Nephron progenitor cell (in vitro differentiated cells): ENCODE data around the gene CARD10.

Source experiments
- DNase-seq: peaks from one replicate; pipeline ENCODE4 v3.0.0; 2021
- H3K27ac Mint-ChIP-seq: 2 replicates; pipeline ENCODE4 v1.8.0; 2021; ENCODE audit warnings: mild to moderate bottlenecking, moderate library complexity, mixed read lengths
- H3K27me3 Mint-ChIP-seq: 2 replicates; pipeline ENCODE4 v1.8.0; 2021; ENCODE audit warnings: mild to moderate bottlenecking, low read depth, mixed read lengths; ENCODE audit not compliant: poor library complexity
- H3K36me3 Mint-ChIP-seq: 2 replicates; pipeline ENCODE4 v1.8.0; 2021; ENCODE audit warnings: low read depth, mixed read lengths
- H3K4me1 Mint-ChIP-seq: 2 replicates; pipeline ENCODE4 v1.8.0; 2021; ENCODE audit warnings: mixed read lengths
- H3K4me3 Mint-ChIP-seq: 2 replicates; pipeline ENCODE4 v1.8.0; 2021; ENCODE audit warnings: mild to moderate bottlenecking, moderate library complexity, mixed read lengths
- H3K9me3 Mint-ChIP-seq: 2 replicates; pipeline ENCODE4 v1.8.0; 2021; ENCODE audit warnings: mild to moderate bottlenecking, moderate library complexity, mixed read lengths
- TF ChIP-seq, protein P1 (sequence below): fragments of 200-600 bp; sonication (generic); IDR thresholded peaks from 2 replicates; pipeline ENCODE4 v1.5.0; 2021; ENCODE audit warnings: antibody characterized with exemption

Gene CARD10

DNA sequence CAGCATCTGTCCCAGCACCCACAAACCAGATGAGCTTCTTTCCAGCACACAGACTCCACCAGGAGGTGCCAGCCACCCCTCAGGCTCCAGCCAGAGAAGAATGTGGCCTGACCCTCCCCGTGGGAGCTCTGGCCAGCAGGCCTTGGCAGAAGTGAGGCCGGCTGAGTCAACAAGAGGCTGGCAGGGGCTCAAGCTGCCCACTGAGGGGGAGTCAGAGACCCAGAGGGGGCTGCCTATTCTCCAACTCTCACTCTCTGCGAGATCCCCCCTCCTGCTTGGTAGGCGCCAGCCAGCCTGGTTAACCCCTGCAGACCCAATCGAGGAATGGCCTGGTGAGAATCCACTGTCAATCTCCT lies 30.5 kb upstream of the CARD10 start:
- DNase-seq, result no peak
- peak overlapping the region; percentile 20 for H3K4me3 Mint-ChIP-seq
- peaks cover 4% of the 10 kb centered on the region for H3K27me3 Mint-ChIP-seq
- peak overlapping the region; percentile 91 for H3K27ac Mint-ChIP-seq
- H3K9me3 Mint-ChIP-seq, result no peaks in the 10 kb centered on the region
- TF ChIP-seq, protein P1, sequence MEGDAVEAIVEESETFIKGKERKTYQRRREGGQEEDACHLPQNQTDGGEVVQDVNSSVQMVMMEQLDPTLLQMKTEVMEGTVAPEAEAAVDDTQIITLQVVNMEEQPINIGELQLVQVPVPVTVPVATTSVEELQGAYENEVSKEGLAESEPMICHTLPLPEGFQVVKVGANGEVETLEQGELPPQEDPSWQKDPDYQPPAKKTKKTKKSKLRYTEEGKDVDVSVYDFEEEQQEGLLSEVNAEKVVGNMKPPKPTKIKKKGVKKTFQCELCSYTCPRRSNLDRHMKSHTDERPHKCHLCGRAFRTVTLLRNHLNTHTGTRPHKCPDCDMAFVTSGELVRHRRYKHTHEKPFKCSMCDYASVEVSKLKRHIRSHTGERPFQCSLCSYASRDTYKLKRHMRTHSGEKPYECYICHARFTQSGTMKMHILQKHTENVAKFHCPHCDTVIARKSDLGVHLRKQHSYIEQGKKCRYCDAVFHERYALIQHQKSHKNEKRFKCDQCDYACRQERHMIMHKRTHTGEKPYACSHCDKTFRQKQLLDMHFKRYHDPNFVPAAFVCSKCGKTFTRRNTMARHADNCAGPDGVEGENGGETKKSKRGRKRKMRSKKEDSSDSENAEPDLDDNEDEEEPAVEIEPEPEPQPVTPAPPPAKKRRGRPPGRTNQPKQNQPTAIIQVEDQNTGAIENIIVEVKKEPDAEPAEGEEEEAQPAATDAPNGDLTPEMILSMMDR, result no peak
- peaks cover 79% of the 10 kb centered on the region for H3K4me1 Mint-ChIP-seq
- H3K36me3 Mint-ChIP-seq, result no peaks in the 10 kb centered on the region

GRCh38 chr22:37547251-37547741 lies 28.1 kb upstream of the CARD10 start:
- Mint-ChIP-seq H3K36me3 (no peaks in the 10 kb centered on the region), H3K27me3 (peaks cover 7% of the 10 kb centered on the region), H3K27ac (peak overlapping the region; percentile 80), H3K4me3 (no peak overlapping the region), H3K9me3 (no peaks in the 10 kb centered on the region), H3K4me1 (peaks cover 73% of the 10 kb centered on the region)
- no peak for DNase-seq
- TF ChIP-seq, protein P1, result no peak

DNA sequence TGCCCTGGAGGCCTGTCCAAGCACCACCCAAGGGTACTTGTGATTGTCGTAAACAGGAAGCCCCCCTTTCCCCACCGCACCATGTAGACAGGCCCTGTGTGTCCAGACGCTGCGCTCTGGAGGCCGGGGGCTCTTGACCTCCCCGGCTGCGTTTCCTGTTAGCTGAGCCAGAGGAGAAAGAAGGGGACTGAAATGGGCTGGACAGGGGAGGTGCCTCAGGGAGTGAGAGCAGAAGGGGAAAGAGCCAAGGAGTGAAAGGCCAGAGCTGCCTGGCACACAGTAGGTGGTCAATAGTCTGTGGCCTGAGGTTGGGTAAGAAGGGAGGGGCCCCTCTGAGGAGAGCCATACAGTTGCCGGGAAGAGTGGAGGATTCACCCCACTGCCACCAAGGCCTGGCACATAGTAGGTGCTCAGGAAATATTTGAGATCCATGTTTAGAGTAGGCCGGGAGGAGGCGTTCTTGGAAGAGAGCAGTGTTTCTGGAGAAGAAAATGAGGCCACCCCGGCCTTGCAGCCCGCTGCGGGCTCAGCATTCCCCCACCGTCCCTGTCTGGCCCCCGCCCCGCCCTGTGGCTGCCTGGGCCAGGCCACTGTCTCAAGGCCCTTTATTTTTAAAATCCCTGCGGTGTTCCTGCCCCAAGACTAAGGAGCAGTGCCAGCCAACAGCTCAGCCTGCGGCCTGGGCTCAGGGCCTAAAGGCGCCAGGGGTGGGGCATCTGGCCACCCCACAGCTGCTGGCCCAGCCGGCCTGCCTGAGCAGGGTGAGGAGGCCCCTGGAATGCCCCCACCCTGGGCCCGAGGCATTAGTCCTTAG lies 27.4 kb upstream of the CARD10 start:
- H3K9me3 Mint-ChIP-seq, result no peaks in the 10 kb centered on the region
- no peak for DNase-seq
- H3K4me1 Mint-ChIP-seq, result peaks cover 73% of the 10 kb centered on the region
- H3K36me3 Mint-ChIP-seq, result no peaks in the 10 kb centered on the region
- H3K4me3 Mint-ChIP-seq, result peak overlapping the region; percentile 14
- H3K27me3 Mint-ChIP-seq, result peaks cover 8% of the 10 kb centered on the region
- peak overlapping the region; percentile 82 for H3K27ac Mint-ChIP-seq
- TF ChIP-seq, protein P1, result no peak

DNA sequence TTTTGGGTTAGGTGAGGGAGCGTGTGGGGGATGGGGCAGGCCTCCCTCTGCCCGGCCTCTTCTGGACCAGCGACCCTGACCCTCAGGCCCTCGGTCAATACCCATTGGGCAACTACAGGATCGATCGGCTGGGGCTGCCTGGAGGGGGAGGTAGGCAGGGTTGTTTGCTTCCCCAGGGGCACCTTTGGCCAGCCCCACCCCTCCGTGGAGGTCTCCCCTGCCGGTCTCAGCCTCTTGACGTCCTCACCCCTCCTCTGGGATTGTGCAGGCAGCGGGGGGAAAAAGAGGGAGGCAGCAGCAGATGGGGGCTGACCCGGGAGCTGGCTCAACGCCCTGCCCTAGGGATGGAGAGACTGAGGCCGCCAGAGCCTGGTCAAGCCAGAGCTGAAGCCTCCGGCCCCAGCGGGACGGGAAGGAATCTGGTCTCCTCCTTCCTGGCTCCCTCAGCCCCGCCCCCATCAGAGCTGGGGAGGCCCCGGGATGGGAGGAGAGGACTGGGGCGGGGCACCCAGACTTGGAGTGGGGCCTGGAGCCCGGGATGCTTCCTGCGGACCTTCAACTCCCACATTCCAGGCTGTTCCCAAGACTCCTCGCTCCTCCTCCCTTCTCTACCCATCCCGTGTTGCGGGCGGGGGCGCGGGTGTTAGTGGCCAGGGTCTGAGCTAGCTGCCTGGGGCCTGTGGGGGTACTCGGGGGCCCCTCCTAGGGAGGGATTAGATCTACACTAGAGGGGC lies 26.7 kb upstream of the CARD10 start:
- H3K9me3 Mint-ChIP-seq, result no peaks in the 10 kb centered on the region
- H3K27ac Mint-ChIP-seq, result peak overlapping the region; percentile 82
- TF ChIP-seq, protein P1, result no peak
- H3K36me3 Mint-ChIP-seq, result no peaks in the 10 kb centered on the region
- peaks cover 11% of the 10 kb centered on the region for H3K27me3 Mint-ChIP-seq
- H3K4me1 Mint-ChIP-seq, result peaks cover 73% of the 10 kb centered on the region
- DNase-seq, result peak; percentile 90
- H3K4me3 Mint-ChIP-seq, result peak overlapping the region; percentile 61

DNA sequence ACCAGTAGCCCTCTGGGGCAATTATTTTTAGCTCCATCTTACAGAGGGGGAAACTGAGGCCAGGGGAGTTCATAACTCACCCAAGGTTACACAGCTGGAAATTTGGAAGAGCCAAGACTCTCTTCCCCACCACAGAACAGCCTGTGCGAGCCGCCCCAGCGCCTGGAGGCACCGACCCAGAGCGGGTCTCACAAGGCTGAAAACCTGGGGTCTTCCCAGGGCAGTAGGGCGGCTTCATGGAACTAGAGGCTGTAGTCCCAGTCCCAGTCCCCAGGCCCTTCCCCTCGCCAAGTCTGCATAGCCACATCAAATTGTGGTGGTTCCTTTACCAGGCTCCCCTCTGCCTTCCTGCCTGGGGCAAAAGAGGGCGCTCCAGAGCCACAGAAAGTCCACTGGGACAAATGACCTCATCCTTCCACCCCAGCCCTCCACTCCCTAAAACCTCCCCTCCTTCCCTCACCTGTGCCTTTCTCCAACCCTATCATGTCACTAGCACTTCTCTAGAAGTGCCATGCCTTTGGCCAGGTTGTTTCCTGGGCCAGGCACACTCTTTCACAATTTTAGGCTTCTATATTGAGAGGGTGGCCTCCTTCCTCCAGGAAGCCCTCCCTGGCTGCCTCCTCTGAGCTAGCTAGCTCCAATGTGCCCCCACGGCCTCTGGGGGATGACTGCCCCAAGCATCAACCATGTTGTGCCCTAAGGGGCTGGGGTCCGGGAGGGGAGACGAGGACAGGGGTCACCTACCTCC lies 25.9 kb upstream of the CARD10 start:
- Mint-ChIP-seq H3K4me1 (peaks cover 73% of the 10 kb centered on the region), H3K4me3 (peak overlapping the region; percentile 8), H3K27me3 (peaks cover 11% of the 10 kb centered on the region), H3K9me3 (no peaks in the 10 kb centered on the region), H3K27ac (peak overlapping the region; percentile 51), H3K36me3 (no peaks in the 10 kb centered on the region)
- peak; percentile 70 for DNase-seq
- TF ChIP-seq, protein P1, result peak; percentile 55
